LNCaP clone FGC (cell line): ENCODE data around the gene NUP210.

ENCODE experiments used
- DNase-seq: peaks from one replicate; pipeline ENCODE4 v3.0.0-alpha.2; 2011; ENCODE audit warnings: low read depth
- H3K4me3 ChIP-seq: 2 replicates; pipeline ENCODE4 v1.5.1; 2011; ENCODE audit warnings: mild to moderate bottlenecking, low read depth, low read length, control low read depth
- CTCF ChIP-seq: IDR thresholded peaks from 2 replicates; pipeline ENCODE4 v1.5.1; 2012; ENCODE audit warnings: mild to moderate bottlenecking; ENCODE audit not compliant: control insufficient read depth, insufficient read depth; ENCODE audit errors: extremely low read depth

The NUP210 gene

GRCh38 chr3:13303410-13303809, 116.7 kb downstream of the NUP210 start:
- H3K4me3 ChIP-seq, result no peak overlapping the region
- no peak for TF ChIP-seq CTCF
- DNase-seq, result no peak

- no peak for DNase-seq
- no peak overlapping the region for H3K4me3 ChIP-seq
- no peak for TF ChIP-seq CTCF
Observed at GRCh38 chr3:13301286-13301987, 118.7 kb downstream of the NUP210 start.

GRCh38 chr3:13300546-13301285, 119.4 kb downstream of the NUP210 start:
- no peak for TF ChIP-seq CTCF
- H3K4me3 ChIP-seq, result no peak overlapping the region
- DNase-seq, result no peak

GRCh38 chr3:13299531-13300155, 120.5 kb downstream of the NUP210 start:
- TF ChIP-seq CTCF, result no peak
- H3K4me3 ChIP-seq, result no peak overlapping the region

GRCh38 chr3:13296662-13297061, 123.5 kb downstream of the NUP210 start:
- DNase-seq, result no peak
- no peak overlapping the region for H3K4me3 ChIP-seq
- TF ChIP-seq CTCF, result no peak

More at GRCh38 chr3:13299531-13300155, 120.5 kb downstream of the NUP210 start:
- DNase-seq, result no peak

GRCh38 chr3:13294442-13295351, 125.4 kb downstream of the NUP210 start:
- no peak for DNase-seq
- no peak for TF ChIP-seq CTCF
- no peak overlapping the region for H3K4me3 ChIP-seq
